ENCODE measurements around the gene ZNF618.
"Not testable (repeated sequence)": the region's sequence is repeated elsewhere in the genome, so short reads cannot be mapped to it uniquely, and the experiment has no call there.

ZNF618 gene

GRCh38 chr9:113989714-113990569, 113.8 kb downstream of the ZNF618 start:
- no peak for DNase-seq

- DNase-seq = no peak
Observed at GRCh38 chr9:113990570-113990907, 114.4 kb downstream of the ZNF618 start.

GRCh38 chr9:113990975-113991471, 114.9 kb downstream of the ZNF618 start:
- DNase-seq = no peak

- no peak for DNase-seq
Observed at GRCh38 chr9:113991714-113992113, 115.6 kb downstream of the ZNF618 start.

- DNase-seq = peak; percentile 34 to 48 (median 39)
Observed at GRCh38 chr9:113992276-113992951, 116.3 kb downstream of the ZNF618 start.

GRCh38 chr9:113992994-113993393, 116.9 kb downstream of the ZNF618 start:
- DNase-seq = peak in 2 of 3 donors; percentile 26 to 42

GRCh38 chr9:113993838-113994540, 117.9 kb downstream of the ZNF618 start:
- peak; percentile 33 to 39 (median 33) for DNase-seq

GRCh38 chr9:113995401-113995800, 119.3 kb downstream of the ZNF618 start:
- no peak for DNase-seq

GRCh38 chr9:113995963-113996362, 119.9 kb downstream of the ZNF618 start:
- no peak for DNase-seq

- DNase-seq = no peak
Observed at GRCh38 chr9:113996531-113997001, 120.5 kb downstream of the ZNF618 start.

GRCh38 chr9:113997064-113997463, 121.0 kb downstream of the ZNF618 start:
- DNase-seq = not testable (repeated sequence)

- no peak for DNase-seq
Observed at GRCh38 chr9:113997610-113998009, 121.5 kb downstream of the ZNF618 start.

GRCh38 chr9:113998114-113998513, 122.0 kb downstream of the ZNF618 start:
- no peak for DNase-seq

GRCh38 chr9:113998525-113999255, 122.6 kb downstream of the ZNF618 start:
- peak in 1 of 3 donors; percentile 8 for DNase-seq

GRCh38 chr9:113999256-114000062, 123.3 kb downstream of the ZNF618 start:
- DNase-seq = peak; percentile 35 to 59 (median 45)

- DNase-seq = no peak
Observed at GRCh38 chr9:114000063-114000454, 124.0 kb downstream of the ZNF618 start.

GRCh38 chr9:114000671-114001409, 124.7 kb downstream of the ZNF618 start:
- DNase-seq = no peak

- DNase-seq = no peak
Observed at GRCh38 chr9:114001410-114001685, 125.2 kb downstream of the ZNF618 start.

GRCh38 chr9:114001794-114002261, 125.7 kb downstream of the ZNF618 start:
- DNase-seq = no peak

GRCh38 chr9:114002271-114002985, 126.3 kb downstream of the ZNF618 start:
- no peak for DNase-seq
